CD4-positive, alpha-beta T cell (primary cell): ENCODE data around the gene RTP4. TPM values are rescaled to one million over a fixed set of nuclear protein-coding genes. Genes with fewer than 3 reads are reported as not detected.

Experiments
- ATAC-seq: fragments of 200-7000 bp; cut with Tn5 transposase; one replicate; pipeline ENCODE4 v1.10.0; 2022; ENCODE audit warnings: mild to moderate bottlenecking; ENCODE audit not compliant: poor library complexity
- CTCF ChIA-PET: fragments of 350-600 bp; sonication (Branson Sonifier 250); formaldehyde crosslinking; loops from one replicate; lab custom pipeline; 2021; ENCODE audit warnings: antibody characterized with exemption, inconsistent platforms; lab: Charles Lee
- POLR2A ChIA-PET: fragments of 350-600 bp; sonication (Branson Sonifier 250); formaldehyde crosslinking; loops from one replicate; lab custom pipeline; 2021; ENCODE audit warnings: antibody characterized with exemption, inconsistent platforms; lab: Charles Lee
- DNase-seq, 14 experiments: peaks; one replicate each; pipeline ENCODE4 v3.0.0-alpha.2; 2013 to 2020; ENCODE audit warnings: mixed read lengths in 2 of 14
- H3K27ac ChIP-seq, 2 donors: one replicate each; pipeline versions ENCODE4 v1.5.1 to v1.7.0; 2013; ENCODE audit warnings: low read length in 2 of 2, low read depth in 1 of 2, mild to moderate bottlenecking in 1 of 2
- H3K27me3 ChIP-seq, 2 experiments: 1 replicate in 1 of 2; 2 replicates in 1 of 2; pipeline versions ENCODE4 v1.6.1 to v1.7.0; 2013; ENCODE audit warnings: low read length in 2 of 2, control low read depth in 1 of 2, mild to moderate bottlenecking in 1 of 2, moderate library complexity in 1 of 2; ENCODE audit not compliant: insufficient read depth in 2 of 2, control insufficient read depth in 1 of 2
- H3K36me3 ChIP-seq: one replicate; pipeline ENCODE4 v1.6.1; 2013; ENCODE audit warnings: low read length, control low read depth; ENCODE audit not compliant: insufficient read depth
- H3K4me1 ChIP-seq: one replicate; pipeline ENCODE4 v1.6.1; 2013; ENCODE audit warnings: low read length, control low read depth; ENCODE audit not compliant: insufficient read depth
- H3K4me3 ChIP-seq: one replicate; pipeline ENCODE4 v1.5.1; 2013; ENCODE audit warnings: mild to moderate bottlenecking, low read length, moderate library complexity
- H3K9me3 ChIP-seq, 2 experiments: 1 replicate in 1 of 2; 2 replicates in 1 of 2; pipeline versions ENCODE4 v1.6.1 to v1.7.0; 2013; ENCODE audit warnings: low read length in 2 of 2, mild to moderate bottlenecking in 2 of 2, control low read depth in 1 of 2, moderate library complexity in 1 of 2; ENCODE audit not compliant: control insufficient read depth in 1 of 2, insufficient read depth in 1 of 2
- H3K27ac Mint-ChIP-seq: one replicate; pipeline ENCODE4 v1.8.0; 2020; ENCODE audit warnings: mixed read lengths
- H3K27me3 Mint-ChIP-seq: one replicate; pipeline ENCODE4 v1.8.0; 2021; ENCODE audit warnings: mixed read lengths
- H3K36me3 Mint-ChIP-seq: one replicate; pipeline ENCODE4 v1.8.0; 2021; ENCODE audit warnings: low read depth, mixed read lengths
- H3K4me1 Mint-ChIP-seq: one replicate; pipeline ENCODE4 v1.8.0; 2021; ENCODE audit warnings: low read depth, mixed read lengths
- H3K4me3 Mint-ChIP-seq: one replicate; pipeline ENCODE4 v1.8.0; 2020; ENCODE audit warnings: mild to moderate bottlenecking, mixed read lengths
- H3K9me3 Mint-ChIP-seq: one replicate; pipeline ENCODE4 v1.8.0; 2020; ENCODE audit warnings: mixed read lengths
- intact Hi-C, 2 experiments: fragments of 100-400 bp; cut with DNase I in 1 of 2; cut with micrococcal nuclease in 1 of 2; formaldehyde crosslinking; loops; one replicate each; pipeline versions ENCODE4 v1.15.1 to v1.9.0; 2023 to 2025; cut with DNase I, micrococcal nuclease
- total RNA-seq, 174 experiments: library from RNA in 2 of 174; stranded (reverse) in 2 of 174; gene quantifications; one replicate each; pipeline ENCODE4 v1.2.3 and lab custom pipeline; 2021 to 2026
- TF ChIP-seq, protein P1 (sequence below): fragments of 200-600 bp; IDR thresholded peaks from one replicate; pipeline ENCODE4 v1.8.0; 2022; ENCODE audit warnings: antibody characterized with exemption, mild to moderate bottlenecking

The RTP4 gene
- total RNA-seq, 2 experiments from 2014 or later = 1.1 to 1.5 TPM

- Histone ChIP-seq H3K27ac (no peak overlapping the region), H3K4me1 (no peaks in the 10 kb centered on the region), H3K4me3 (no peak overlapping the region), H3K36me3 (no peaks in the 10 kb centered on the region), H3K9me3 (peaks cover 0 to 7% of the 10 kb centered on the region in 2 experiments), H3K27me3 (no peaks in the 10 kb centered on the region)
- Mint-ChIP-seq H3K27ac (no peak overlapping the region), H3K4me3 (no peak overlapping the region), H3K4me1 (no peaks in the 10 kb centered on the region), H3K27me3 (no peaks in the 10 kb centered on the region), H3K9me3 (peaks cover 2% of the 10 kb centered on the region), H3K36me3 (no peaks in the 10 kb centered on the region)
- POLR2A ChIA-PET = no interaction called here
- TF ChIP-seq, protein P1, sequence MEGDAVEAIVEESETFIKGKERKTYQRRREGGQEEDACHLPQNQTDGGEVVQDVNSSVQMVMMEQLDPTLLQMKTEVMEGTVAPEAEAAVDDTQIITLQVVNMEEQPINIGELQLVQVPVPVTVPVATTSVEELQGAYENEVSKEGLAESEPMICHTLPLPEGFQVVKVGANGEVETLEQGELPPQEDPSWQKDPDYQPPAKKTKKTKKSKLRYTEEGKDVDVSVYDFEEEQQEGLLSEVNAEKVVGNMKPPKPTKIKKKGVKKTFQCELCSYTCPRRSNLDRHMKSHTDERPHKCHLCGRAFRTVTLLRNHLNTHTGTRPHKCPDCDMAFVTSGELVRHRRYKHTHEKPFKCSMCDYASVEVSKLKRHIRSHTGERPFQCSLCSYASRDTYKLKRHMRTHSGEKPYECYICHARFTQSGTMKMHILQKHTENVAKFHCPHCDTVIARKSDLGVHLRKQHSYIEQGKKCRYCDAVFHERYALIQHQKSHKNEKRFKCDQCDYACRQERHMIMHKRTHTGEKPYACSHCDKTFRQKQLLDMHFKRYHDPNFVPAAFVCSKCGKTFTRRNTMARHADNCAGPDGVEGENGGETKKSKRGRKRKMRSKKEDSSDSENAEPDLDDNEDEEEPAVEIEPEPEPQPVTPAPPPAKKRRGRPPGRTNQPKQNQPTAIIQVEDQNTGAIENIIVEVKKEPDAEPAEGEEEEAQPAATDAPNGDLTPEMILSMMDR = no peak
- DNase-seq = no peak
- CTCF ChIA-PET = no interaction called here
- intact Hi-C loops = no loop called here
- no peak for ATAC-seq
Measured at GRCh38 chr3:187385296-187385695, 17.1 kb downstream of the RTP4 start.

GRCh38 chr3:187396661-187397060 is 28.5 kb downstream of the RTP4 start:
- ATAC-seq (no peak), DNase-seq (no peak)
- Histone ChIP-seq H3K9me3 (no peaks in the 10 kb centered on the region), H3K4me3 (no peak overlapping the region), H3K36me3 (no peaks in the 10 kb centered on the region), H3K27me3 (peaks cover 4 to 8% of the 10 kb centered on the region in 2 experiments), H3K4me1 (no peaks in the 10 kb centered on the region), H3K27ac (no peak overlapping the region)
- H3K9me3 Mint-ChIP-seq = no peaks in the 10 kb centered on the region
- no peak overlapping the region for H3K27ac Mint-ChIP-seq
- CTCF ChIA-PET = no interaction called here
- no peak overlapping the region for H3K4me3 Mint-ChIP-seq
- peaks cover 45% of the 10 kb centered on the region for H3K27me3 Mint-ChIP-seq
- no peaks in the 10 kb centered on the region for H3K36me3 Mint-ChIP-seq
- POLR2A ChIA-PET = no interaction called here
- no peaks in the 10 kb centered on the region for H3K4me1 Mint-ChIP-seq
- TF ChIP-seq, protein P1 = no peak
- intact Hi-C loops = no loop called here

- peaks cover 39% of the 10 kb centered on the region for H3K27me3 Mint-ChIP-seq
- Histone ChIP-seq H3K27ac (no peak overlapping the region), H3K36me3 (no peaks in the 10 kb centered on the region), H3K4me1 (no peaks in the 10 kb centered on the region), H3K27me3 (peaks cover 4 to 5% of the 10 kb centered on the region in 2 experiments), H3K9me3 (no peaks in the 10 kb centered on the region), H3K4me3 (no peak overlapping the region)
- H3K9me3 Mint-ChIP-seq = no peaks in the 10 kb centered on the region
- H3K4me1 Mint-ChIP-seq = no peaks in the 10 kb centered on the region
- TF ChIP-seq, protein P1 = no peak
- intact Hi-C loops = no loop called here
- ChIA-PET CTCF (no interaction called here), POLR2A (no interaction called here)
- H3K27ac Mint-ChIP-seq = no peak overlapping the region
- no peaks in the 10 kb centered on the region for H3K36me3 Mint-ChIP-seq
- DNase-seq (no peak), ATAC-seq (no peak)
- no peak overlapping the region for H3K4me3 Mint-ChIP-seq
Measured at GRCh38 chr3:187398955-187399354, 30.8 kb downstream of the RTP4 start.
